ENCODE data around the gene SEPTIN8.

DNA sequence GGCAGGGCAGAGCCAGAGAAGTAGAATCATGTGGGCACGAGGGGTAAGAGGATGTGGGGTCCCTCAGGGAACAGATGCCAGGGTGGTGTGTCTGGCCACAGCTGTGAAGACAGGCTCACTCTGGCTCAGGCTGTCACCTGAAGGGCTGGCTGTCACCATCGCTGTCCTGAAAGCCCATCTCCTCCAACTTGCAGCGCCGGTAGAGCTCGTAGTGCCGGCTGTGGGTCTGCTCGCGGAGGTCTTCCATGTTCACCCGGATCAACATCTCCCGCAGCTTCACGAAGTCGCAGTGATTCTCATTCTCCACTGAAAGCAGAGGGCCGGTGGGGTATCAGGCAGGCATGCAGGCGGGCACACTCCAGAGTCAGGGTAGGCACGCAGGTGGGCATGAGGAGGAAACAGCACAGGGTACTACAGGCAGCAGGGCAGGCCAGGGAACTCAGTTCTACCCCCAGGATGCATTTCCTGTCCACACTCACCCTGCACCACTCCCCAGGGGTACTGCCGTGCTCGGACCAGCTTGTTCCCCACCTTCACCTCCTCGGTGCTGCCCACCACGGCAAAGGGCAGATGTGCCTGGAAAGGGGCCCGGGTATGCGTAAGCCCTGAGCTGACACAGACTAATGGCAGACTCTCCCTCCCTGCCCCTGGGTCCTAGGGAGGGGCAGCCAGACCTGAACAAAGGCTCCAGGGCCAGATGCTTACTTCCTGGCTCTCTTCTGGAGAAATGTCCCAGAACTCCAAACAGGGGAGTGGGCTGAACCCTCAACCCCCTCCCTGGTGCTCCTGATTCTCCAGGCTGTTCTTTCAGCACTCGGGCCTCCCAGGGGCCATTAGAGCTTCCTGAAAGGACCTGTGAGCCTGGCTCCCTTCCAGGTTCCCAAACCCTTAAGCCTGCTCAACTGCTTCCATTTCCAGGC, 15.5 kb downstream of the SEPTIN8 start:
- TF ChIP-seq CTCF (conservative IDR thresholded peaks at IDR 0.05; ENCODE audit: low read length) (no peak), EZH2phosphoT487 (IDR thresholded peaks at IDR 0.05; ENCODE audit: borderline replicate concordance) (no peak)
